ENCODE data around the gene GJB4. TPM values are rescaled to one million over a fixed set of nuclear protein-coding genes. Genes with fewer than 3 reads are reported as not detected.
"Not testable (repeated sequence)": the region's sequence is repeated elsewhere in the genome, so short reads cannot be mapped to it uniquely, and the experiment has no call there.

The GJB4 gene
- total RNA-seq, 1 donor from 2014 or later = 8.2 TPM

DNA sequence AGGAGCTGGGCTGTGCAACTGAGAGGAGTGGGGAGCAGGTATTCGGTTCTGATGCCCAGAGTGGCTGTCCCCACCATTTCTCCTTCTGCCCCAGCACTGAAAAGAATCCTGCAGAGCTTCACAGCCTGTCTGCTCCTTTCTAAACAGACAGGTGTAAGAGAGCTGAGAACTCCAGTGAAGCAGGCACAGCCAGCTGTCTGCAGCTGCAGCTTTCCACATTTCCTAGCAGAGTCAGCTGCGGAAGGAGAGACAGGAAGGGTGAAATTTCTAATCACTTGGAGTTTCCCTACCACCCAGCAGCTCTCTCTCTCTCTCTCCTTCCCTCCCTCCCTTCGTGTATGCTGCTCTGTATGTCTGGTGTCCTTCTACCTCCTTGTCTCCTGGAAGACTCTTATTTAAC lies 45.2 kb upstream of the GJB4 start:
- peaks cover 1% of the 10 kb centered on the region for H3K27me3 ChIP-seq (ENCODE audit: control insufficient read depth, insufficient read depth, low read length)
- H3K4me3 ChIP-seq (ENCODE audit: low read depth, low read length) = no peak overlapping the region
- H3K36me3 ChIP-seq (ENCODE audit: control insufficient read depth, insufficient read depth, low read length) = no peaks in the 10 kb centered on the region
- TF ChIP-seq, protein P1, sequence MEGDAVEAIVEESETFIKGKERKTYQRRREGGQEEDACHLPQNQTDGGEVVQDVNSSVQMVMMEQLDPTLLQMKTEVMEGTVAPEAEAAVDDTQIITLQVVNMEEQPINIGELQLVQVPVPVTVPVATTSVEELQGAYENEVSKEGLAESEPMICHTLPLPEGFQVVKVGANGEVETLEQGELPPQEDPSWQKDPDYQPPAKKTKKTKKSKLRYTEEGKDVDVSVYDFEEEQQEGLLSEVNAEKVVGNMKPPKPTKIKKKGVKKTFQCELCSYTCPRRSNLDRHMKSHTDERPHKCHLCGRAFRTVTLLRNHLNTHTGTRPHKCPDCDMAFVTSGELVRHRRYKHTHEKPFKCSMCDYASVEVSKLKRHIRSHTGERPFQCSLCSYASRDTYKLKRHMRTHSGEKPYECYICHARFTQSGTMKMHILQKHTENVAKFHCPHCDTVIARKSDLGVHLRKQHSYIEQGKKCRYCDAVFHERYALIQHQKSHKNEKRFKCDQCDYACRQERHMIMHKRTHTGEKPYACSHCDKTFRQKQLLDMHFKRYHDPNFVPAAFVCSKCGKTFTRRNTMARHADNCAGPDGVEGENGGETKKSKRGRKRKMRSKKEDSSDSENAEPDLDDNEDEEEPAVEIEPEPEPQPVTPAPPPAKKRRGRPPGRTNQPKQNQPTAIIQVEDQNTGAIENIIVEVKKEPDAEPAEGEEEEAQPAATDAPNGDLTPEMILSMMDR (IDR thresholded peaks at IDR 0.05; ENCODE audit: insufficient read depth, low read length, severe bottlenecking) = no peak
- FAIRE-seq (no peak), DNase-seq (ENCODE audit: low read depth) (no peak)

DNA sequence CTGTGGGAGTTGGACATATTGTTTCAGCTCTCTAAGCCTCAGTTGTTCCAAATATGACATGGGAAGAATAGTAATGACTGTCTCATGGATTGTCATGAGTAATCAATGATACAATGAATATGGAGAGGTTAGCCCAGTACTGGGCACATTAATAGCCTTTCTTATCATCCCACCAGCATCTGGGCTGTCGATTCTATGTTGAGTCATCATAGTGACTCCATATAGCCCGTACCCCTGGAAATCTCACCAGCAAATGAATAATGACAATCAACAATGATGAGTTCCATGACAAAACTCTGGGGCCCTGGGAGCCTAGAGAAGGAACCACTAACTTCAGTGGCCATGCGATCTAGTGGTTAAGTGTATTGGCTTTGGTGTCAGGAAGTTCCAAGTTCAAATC lies 44.4 kb upstream of the GJB4 start:
- TF ChIP-seq, protein P1 (IDR thresholded peaks at IDR 0.05; ENCODE audit: insufficient read depth, low read length, severe bottlenecking) = no peak
- FAIRE-seq = no peak
- Histone ChIP-seq H3K4me3 (ENCODE audit: low read depth, low read length) (no peak overlapping the region), H3K27me3 (ENCODE audit: control insufficient read depth, insufficient read depth, low read length) (peaks cover 1% of the 10 kb centered on the region), H3K36me3 (ENCODE audit: control insufficient read depth, insufficient read depth, low read length) (no peaks in the 10 kb centered on the region)
- no peak for DNase-seq (ENCODE audit: low read depth)

DNA sequence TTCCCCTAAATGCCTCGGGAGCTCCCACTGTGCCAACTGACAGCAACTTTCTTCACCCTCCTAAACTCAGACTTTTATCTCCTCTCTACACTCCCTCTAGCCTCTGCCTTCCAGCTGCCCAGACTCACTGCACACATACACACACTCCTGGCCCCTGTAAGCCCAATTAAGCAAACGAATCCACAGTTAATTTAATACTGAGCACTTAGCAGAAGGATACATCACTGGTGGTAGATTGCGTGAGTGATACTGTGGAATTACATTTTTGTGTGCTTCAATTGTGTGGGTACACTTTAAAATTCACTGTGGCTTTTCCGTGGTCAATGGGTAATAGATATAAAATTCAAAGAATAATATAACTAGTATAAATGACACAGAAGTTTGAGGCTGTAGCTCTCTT lies 38.3 kb upstream of the GJB4 start:
- no peak overlapping the region for H3K4me3 ChIP-seq (ENCODE audit: low read depth, low read length)
- FAIRE-seq (no peak), DNase-seq (ENCODE audit: low read depth) (no peak)
- no peaks in the 10 kb centered on the region for H3K36me3 ChIP-seq (ENCODE audit: control insufficient read depth, insufficient read depth, low read length)
- H3K27me3 ChIP-seq (ENCODE audit: control insufficient read depth, insufficient read depth, low read length) = peaks cover 1% of the 10 kb centered on the region
- TF ChIP-seq, protein P1 (IDR thresholded peaks at IDR 0.05; ENCODE audit: insufficient read depth, low read length, severe bottlenecking) = no peak

DNA sequence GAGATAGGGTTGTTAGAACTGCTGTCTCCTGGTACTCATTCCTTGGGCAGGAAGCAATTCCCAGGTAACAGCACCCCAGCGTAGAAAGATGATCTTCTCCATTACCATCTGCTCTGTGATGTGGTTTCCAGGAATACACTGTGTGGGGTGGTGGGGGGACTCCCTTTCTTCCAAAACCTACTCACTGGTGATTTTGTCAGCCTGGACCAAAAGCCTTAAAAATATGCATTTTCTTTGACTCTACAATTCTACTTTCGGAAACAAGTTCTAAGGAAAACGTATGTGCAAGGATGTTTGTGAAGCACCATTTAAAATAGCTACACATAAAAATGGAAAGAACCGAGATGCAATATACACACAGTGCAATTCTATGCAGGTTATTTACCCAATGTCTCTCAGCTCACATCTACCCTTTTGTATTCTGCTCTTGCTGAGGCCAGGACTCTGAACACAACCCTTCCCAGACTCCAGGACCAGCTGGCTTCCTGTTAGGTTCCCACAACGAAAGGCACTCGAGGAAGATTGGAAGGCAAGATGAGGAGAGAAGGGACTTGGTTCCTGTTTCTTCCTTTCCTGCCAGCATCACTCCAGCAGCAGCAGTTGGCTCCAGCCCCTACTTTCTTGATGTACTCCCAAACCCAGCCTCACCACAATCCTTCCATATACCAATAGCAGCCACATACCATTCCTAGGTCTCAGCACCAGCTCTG lies 37.7 kb upstream of the GJB4 start:
- no peak for FAIRE-seq
- TF ChIP-seq, protein P1 (IDR thresholded peaks at IDR 0.05; ENCODE audit: insufficient read depth, low read length, severe bottlenecking) = no peak
- H3K4me3 ChIP-seq (ENCODE audit: low read depth, low read length) = no peak overlapping the region
- peaks cover 1% of the 10 kb centered on the region for H3K27me3 ChIP-seq (ENCODE audit: control insufficient read depth, insufficient read depth, low read length)
- no peak for DNase-seq (ENCODE audit: low read depth)
- no peaks in the 10 kb centered on the region for H3K36me3 ChIP-seq (ENCODE audit: control insufficient read depth, insufficient read depth, low read length)

DNA sequence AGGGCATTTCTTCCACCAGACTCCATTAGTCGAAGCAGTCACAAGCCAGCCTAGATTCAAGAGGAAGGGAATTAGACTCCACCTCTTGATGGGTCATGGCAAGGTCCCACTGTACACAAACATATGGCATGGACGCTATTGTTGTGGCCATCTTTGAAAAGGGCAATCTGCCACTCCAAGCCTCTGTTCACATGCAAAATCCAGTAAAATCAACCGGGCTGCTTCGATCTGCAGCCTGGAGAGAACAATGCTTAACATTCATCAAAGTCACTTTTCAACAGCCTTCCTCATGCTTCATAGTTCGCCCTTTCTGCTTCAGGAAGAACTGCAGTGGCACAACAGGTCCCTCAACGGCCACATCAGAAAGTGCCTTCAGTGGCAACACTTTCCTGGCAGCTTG lies 32.7 kb upstream of the GJB4 start:
- no peak for DNase-seq (ENCODE audit: low read depth)
- H3K36me3 ChIP-seq (ENCODE audit: control insufficient read depth, insufficient read depth, low read length) = no peaks in the 10 kb centered on the region
- FAIRE-seq = no peak
- no peak overlapping the region for H3K4me3 ChIP-seq (ENCODE audit: low read depth, low read length)
- H3K27me3 ChIP-seq (ENCODE audit: control insufficient read depth, insufficient read depth, low read length) = no peaks in the 10 kb centered on the region
- TF ChIP-seq, protein P1 (IDR thresholded peaks at IDR 0.05; ENCODE audit: insufficient read depth, low read length, severe bottlenecking) = no peak

DNA sequence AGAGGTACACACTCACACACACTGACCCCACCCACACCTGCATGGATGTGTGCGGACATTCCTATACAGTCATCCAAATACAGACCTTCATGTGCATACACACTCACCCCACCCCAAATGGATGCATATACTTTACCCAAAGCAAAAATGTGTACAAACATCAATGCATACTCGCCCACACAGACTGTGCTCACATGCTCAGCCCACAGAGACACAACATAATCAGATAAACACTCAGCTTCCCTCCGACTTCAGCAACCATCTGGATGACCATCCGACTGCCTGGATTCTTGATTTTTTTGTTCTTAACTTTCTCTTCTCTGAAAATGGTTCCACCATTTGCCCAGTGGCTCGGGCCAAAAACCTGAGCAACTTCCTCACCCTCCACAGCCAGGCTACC lies 29.1 kb upstream of the GJB4 start:
- TF ChIP-seq, protein P1 (IDR thresholded peaks at IDR 0.05; ENCODE audit: insufficient read depth, low read length, severe bottlenecking) = no peak
- no peak for FAIRE-seq
- no peak for DNase-seq (ENCODE audit: low read depth)
- Histone ChIP-seq H3K27me3 (ENCODE audit: control insufficient read depth, insufficient read depth, low read length) (no peaks in the 10 kb centered on the region), H3K36me3 (ENCODE audit: control insufficient read depth, insufficient read depth, low read length) (no peaks in the 10 kb centered on the region), H3K4me3 (ENCODE audit: low read depth, low read length) (no peak overlapping the region)

DNA sequence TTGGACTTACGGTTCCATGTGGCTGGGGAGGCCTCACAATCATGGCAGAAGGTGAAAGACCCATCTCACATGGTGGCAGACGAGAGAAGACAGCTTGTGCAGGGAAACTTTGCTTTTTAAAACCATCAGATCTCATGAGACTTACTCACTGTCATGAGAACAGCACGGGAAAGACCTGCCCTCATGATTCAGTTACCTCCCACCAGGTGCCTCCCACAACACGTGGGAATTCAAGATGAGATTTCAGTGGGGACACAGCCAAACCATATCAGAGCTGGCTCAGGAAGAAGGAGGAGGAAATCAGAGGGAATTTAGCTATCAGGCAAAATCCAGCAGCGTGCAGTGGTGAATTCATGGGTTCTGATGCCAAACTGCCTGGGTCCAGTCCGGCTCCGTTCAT lies 26.7 kb upstream of the GJB4 start:
- H3K4me3 ChIP-seq (ENCODE audit: low read depth, low read length); DNase-seq (ENCODE audit: low read depth); H3K36me3 ChIP-seq (ENCODE audit: control insufficient read depth, insufficient read depth, low read length); H3K27me3 ChIP-seq (ENCODE audit: control insufficient read depth, insufficient read depth, low read length): not testable (repeated sequence)
- FAIRE-seq = peak; percentile 55
